Mesenteric fat pad (tissue), 1 donor: ENCODE results near the gene SART1. TPM values are rescaled to one million over a fixed set of nuclear protein-coding genes. Genes with fewer than 3 reads are reported as not detected.
"Not testable (repeated sequence)": the region's sequence is repeated elsewhere in the genome, so short reads cannot be mapped to it uniquely, and the experiment has no call there.

Experiments used
- DNase-seq: peaks from one replicate; pipeline ENCODE4 v3.0.0-alpha.2; 2020; ENCODE audit warnings: low spot score
- total RNA-seq: library from RNA; stranded (reverse); fragmentation: NEBNext Ultra II Directional; extraction: Animal tissue kit (Norgen Biotek cat#: 25700); gene quantifications from one replicate; pipeline ENCODE4 v1.2.1, GENCODE V29; 2021
- donor health status: DM: yes; HTN: yes; CAD: no.

Gene SART1
- total RNA-seq, 1 donor from 2014 or later, result 47.9 TPM

- no peak for DNase-seq
Measured at GRCh38 chr11:66014804-66015453, 53.4 kb downstream of the SART1 start.

GRCh38 chr11:66015454-66015881, 53.9 kb downstream of the SART1 start:
- no peak for DNase-seq

DNA sequence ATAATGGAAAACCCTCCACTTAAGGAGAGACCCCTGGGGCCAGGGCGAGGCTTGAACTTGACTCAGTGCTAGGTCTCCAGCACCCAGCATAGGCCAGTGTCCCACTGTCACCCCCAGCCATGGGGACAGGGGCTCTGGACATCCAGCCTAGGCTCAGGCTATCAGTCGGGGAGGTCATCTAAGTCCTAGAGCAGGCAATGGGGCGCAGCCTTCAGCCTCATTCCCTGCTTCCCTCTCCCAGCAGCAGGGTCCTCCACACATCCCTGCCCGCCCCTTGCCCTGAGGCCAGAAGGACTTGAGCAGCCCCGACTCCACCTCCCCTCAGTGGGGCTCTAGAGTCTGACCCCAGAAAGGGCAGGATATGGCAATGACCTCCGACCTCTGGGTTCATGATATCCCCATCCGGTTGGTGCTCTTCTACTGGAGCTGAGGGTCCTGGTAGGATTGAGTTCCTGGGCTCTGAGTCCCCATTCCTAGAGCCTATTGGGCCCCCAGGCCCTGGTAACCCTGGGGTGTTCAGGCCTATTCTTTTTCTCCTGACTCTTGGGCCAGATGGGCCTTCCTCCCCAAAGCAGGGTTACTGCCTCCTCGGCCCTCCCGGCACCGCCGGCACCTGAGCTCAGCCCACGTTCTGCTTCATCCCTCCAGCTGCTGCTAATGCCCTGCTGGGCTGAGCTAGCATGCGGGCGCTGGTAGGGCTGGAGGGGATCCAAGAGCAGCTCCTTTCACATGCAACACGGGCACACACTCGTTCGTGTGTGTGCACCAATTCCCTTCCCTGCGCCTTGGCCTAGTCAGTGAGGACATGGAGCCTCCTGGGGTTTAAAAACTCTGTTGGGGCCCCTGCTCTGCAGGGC, 54.6 kb downstream of the SART1 start:
- DNase-seq, result no peak

- no peak for DNase-seq
Measured at GRCh38 chr11:66016793-66017177, 55.3 kb downstream of the SART1 start.

DNA sequence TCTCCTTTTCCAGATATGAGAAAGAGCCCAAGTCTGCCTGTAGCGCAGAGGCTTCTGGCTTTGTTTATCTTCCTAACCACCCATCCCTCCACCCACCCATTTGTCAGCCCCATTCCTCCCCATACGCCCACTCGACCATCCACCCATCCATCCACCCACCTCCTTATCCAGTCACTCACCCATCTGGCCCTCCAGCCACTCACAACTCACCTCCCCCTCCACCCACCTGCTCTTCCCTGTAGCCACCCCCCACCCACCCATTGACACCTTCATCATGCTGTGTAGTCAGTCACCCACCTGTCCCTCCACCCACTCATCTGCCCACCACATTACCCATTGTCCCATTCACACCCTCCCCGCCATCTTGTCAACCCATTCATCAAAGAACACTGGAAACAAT, 55.8 kb downstream of the SART1 start:
- no peak for DNase-seq

DNA sequence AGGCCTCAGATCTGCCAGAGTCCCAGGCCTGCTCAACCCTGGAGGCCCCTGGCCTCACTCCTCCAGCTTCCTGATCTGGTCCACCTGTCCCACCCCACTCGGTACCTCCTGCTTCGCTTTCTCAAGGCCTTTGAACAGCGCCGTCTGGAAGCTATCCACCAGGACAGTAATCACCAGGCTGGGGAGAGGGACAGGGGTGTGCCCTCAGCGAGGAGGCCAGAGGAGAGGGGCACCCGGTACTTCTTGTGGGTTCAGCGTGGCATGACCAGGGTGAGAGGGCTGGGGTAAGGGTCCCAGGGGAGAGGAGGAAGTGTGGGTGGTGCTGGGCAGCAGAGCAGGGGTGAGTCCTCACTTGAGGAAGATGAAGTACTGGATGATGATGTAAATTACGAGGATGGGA, 58.7 kb downstream of the SART1 start:
- DNase-seq, result no peak

DNA sequence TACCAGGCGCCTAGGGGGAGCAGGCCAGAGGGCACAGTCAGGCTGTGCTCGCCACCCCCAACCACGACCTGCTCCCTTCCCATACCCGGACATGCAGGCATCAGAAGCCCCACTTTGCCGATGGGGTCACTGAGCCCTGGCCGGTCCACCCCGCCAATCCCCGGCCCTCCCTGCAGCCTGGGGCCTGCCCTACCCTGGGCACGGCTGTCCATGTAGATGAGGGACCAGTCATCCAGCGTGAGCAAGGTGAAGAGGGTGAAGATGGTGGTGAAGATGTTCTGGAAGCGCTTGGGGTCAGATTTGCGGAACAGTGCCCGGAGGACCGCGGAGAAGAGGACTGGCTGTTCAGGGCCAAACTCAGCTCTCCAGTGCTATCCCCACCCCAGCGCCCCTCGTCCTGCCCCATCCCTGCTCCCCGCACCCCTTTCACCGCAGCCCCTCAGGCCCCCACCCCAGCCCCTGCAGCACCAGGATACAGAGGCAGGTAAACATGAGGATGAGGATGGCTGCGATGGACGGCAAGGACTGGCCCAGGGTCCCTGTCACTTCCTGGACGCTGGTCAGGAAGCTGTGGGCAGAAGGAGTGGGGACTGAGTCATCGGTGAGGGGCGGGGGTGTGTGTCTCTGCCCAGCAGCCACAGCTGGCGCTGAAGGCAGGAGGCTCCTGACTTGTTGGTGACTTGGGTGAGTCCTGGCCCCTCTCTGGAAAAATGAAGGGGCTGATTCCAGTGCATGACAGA, 59.3 kb downstream of the SART1 start:
- DNase-seq, result no peak

DNA sequence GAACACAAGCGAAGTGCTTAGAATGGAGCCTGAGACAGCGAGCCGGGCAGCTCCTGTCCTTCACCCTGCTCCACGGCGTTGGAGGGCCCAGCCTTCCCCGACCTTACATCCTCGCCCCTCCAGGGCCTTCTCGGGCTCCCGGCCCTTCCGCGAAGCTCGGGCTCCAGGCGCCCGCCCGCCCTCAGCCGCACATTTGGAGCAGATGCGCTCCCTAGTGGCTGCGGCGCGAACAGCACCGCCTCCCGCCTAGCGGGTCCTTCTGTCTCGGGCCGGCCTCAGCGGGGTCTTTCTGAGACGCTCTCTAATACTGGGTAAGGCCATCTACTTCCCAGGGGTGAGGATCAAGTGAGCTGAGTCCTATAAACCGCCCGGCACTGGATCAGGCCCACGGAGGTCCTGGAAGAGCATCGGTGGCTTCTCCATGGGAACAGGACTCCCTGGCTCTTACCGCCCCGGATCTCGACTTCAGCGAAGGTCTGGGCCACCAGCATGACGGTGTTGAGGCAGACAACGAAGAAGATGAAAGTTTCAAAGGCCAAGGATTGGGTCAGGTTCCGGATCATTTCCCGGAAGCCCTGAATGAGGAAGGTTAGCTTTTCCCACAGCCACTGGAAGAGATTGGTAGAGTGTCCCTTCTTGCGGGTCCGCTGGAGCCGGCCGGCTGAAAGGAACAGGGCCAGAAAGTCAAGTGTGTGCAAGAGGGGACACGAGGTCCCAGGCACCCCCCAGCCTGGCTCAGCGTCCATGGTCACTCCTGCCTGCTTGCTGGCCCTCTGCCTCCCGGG, 61.1 kb downstream of the SART1 start:
- DNase-seq, result no peak

DNA sequence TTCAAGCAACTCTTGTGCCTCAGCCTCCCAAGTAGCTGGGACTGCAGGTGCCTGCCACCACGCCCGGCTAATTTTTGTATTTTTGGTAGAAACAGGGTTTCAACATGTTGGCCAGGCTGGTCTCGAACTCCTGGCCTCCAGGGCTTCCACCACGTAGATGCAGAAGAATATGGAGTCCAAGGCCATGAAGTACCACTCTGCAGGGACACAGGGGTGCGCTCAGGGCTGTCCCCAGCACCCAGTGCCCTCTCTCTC, 61.6 kb downstream of the SART1 start:
- not testable (repeated sequence) for DNase-seq

DNA sequence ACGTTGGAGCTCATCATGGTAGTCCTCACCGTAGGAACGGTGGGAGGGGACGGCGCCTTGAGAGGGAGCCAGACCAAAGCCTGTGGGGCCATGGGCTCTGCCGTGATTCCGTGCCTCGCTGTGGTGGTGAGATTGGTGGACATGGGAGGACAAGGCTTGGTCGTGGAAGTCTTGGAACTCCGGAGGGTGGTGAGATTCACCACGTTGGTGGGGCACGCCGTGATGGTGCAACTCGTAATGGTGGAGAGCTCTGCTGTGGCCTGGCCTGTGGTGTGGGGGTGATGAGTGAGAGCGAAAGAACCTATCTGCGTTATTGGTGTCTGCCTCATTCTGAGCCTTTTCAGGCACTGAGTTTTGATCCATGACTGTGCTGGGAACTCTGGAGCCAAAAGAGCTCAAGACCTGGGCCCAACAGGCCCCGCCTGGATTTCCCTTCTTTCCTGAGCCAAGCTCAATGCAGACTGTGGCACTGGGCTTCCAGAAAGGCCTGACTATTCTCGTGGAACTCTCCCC, 64.5 kb downstream of the SART1 start, which contains the start of gene CATSPER1:
TSS of gene CATSPER1 (minus strand) at position 463 of the 513 bp plus-strand sequence. CDS start at position 363, 100 bp downstream.
- no peak for DNase-seq

Other genes starting within 250 kb of the SART1 start
- gene KAT5, start 249.5 kb upstream of the SART1 start, total RNA-seq, result 49.9 TPM
- 71.8 TPM for gene RNASEH2C, start 240.9 kb upstream of the SART1 start, total RNA-seq
- 51.8 TPM for gene AP5B1, start 180.8 kb upstream of the SART1 start, total RNA-seq
- gene OVOL1, start 174.7 kb upstream of the SART1 start, total RNA-seq, result not detected
- not detected for gene SNX32, start 127.8 kb upstream of the SART1 start, total RNA-seq
- gene CFL1, start 103.6 kb upstream of the SART1 start, total RNA-seq, result 818 TPM
- 38.0 TPM for gene MUS81, start 101.3 kb upstream of the SART1 start, total RNA-seq
- 87.7 TPM for gene EFEMP2, start 88.9 kb upstream of the SART1 start, total RNA-seq
- 1.3 TPM for gene CTSW, start 81.9 kb upstream of the SART1 start, total RNA-seq
- gene FIBP, start 73.3 kb upstream of the SART1 start, total RNA-seq, result 46.5 TPM
- gene CCDC85B, start 71.1 kb upstream of the SART1 start, total RNA-seq, result 26.0 TPM
- 58.3 TPM for gene FOSL1, start 61.3 kb upstream of the SART1 start, total RNA-seq
- gene C11orf68, start 42.7 kb upstream of the SART1 start, total RNA-seq, result 33.4 TPM
- 87.0 TPM for gene DRAP1, start 42.3 kb upstream of the SART1 start, total RNA-seq
- not detected for gene TSGA10IP, start 16.3 kb upstream of the SART1 start, total RNA-seq
- 31.7 TPM for gene EIF1AD, start 40.4 kb downstream of the SART1 start, total RNA-seq
- 121 TPM for gene BANF1, start 40.8 kb downstream of the SART1 start, total RNA-seq
- gene CST6, start 50.3 kb downstream of the SART1 start, total RNA-seq, result not detected
- 0.51 TPM for gene CATSPER1, start 64.7 kb downstream of the SART1 start, total RNA-seq
- gene GAL3ST3, start 87.4 kb downstream of the SART1 start, total RNA-seq, result not detected
- 164 TPM for gene SF3B2, start 90.6 kb downstream of the SART1 start, total RNA-seq
- gene PACS1, start 108.5 kb downstream of the SART1 start, total RNA-seq, result 64.9 TPM